HepG2 (cell line): ENCODE data around the gene PIP5K1C. TPM values are rescaled to one million over a fixed set of nuclear protein-coding genes. Genes with fewer than 3 reads are reported as not detected.

Source experiments
- ATAC-seq: fragments of 200-7000 bp; cut with Tn5 transposase; 3 replicates; pipeline ENCODE4 v1.9.1; 2020; ENCODE audit warnings: mild to moderate bottlenecking, moderate library complexity
- BruUV-seq: library from RNA; stranded (reverse); fragments of 400-500 nt; replicated peaks from 2 replicates; lab custom pipeline; 2021; lab: Mats Ljungman, UMichigan
- CTCF ChIA-PET: fragments of 300-600 bp; formaldehyde crosslinking; extraction: SDS; loops from one replicate; lab custom pipeline; 2021; ENCODE audit warnings: low total read pairs, inconsistent platforms, low intra/inter-chr PET ratio; lab: Yijun Ruan, JAX
- POLR2A ChIA-PET: fragments of 350-600 bp; sonication (Branson Sonifier 250); formaldehyde crosslinking; loops from one replicate; lab custom pipeline; 2020; ENCODE audit warnings: antibody characterized with exemption, inconsistent platforms; lab: Yijun Ruan, JAX
- DNase-seq: peaks from one replicate; pipeline ENCODE4 v3.0.0-alpha.2; 2015; ENCODE audit warnings: low spot score
- FAIRE-seq: peaks from 3 replicates; lab custom pipeline; 2011; peaks lifted over from hg19 to GRCh38; lab: Jason Lieb, UNC
- H2AFZ ChIP-seq: one replicate; pipeline ENCODE4 v1.6.1; 2011; ENCODE audit warnings: low read length, inconsistent platforms
- H3K27ac ChIP-seq: fragments of 300-600 bp; 3 replicates; pipeline ENCODE4 v1.8.0; 2011; ENCODE audit warnings: mixed run types, mild to moderate bottlenecking, mixed read lengths, low read length, inconsistent platforms; ENCODE audit not compliant: insufficient read depth; ENCODE audit errors: extremely low read length
- H3K27me3 ChIP-seq, 2 experiments: fragments of 200-600 bp in 1 of 2; 2 replicates in 1 of 2; 3 replicates in 1 of 2; pipeline versions ENCODE4 v1.6.0 to v1.8.0; 2011; ENCODE audit warnings: low read length in 2 of 2, mild to moderate bottlenecking in 2 of 2, moderate library complexity in 2 of 2, inconsistent platforms in 1 of 2; ENCODE audit not compliant: insufficient read depth in 2 of 2, control insufficient read depth in 1 of 2
- H3K36me3 ChIP-seq, 2 experiments: fragments of 200-600 bp in 1 of 2; replicated peaks in 1 of 2; 2 replicates in 1 of 2; 3 replicates in 1 of 2; pipeline versions ENCODE4 v1.5.1 to v1.8.0; 2011; ENCODE audit warnings: low read length in 2 of 2, inconsistent platforms in 1 of 2; ENCODE audit not compliant: insufficient read depth in 2 of 2, control insufficient read depth in 1 of 2
- H3K4me1 ChIP-seq: 2 replicates; pipeline ENCODE4 v1.5.1; 2012; ENCODE audit warnings: low read length, inconsistent platforms; ENCODE audit not compliant: insufficient read depth
- H3K4me2 ChIP-seq: 2 replicates; pipeline ENCODE4 v1.6.0; 2011; ENCODE audit warnings: low read depth, low read length, inconsistent platforms
- H3K4me3 ChIP-seq, 3 experiments: fragments of 200-600 bp in 1 of 3; sonication (generic), shearing (Covaris generic) in 1 of 3; replicated peaks in 1 of 3; 2 replicates each; pipeline ENCODE4 v1.5.1; 2011 to 2016; ENCODE audit warnings: low read length in 3 of 3, inconsistent platforms in 2 of 3, low read depth in 2 of 3, mild to moderate bottlenecking in 2 of 3, control low read depth in 1 of 3, mixed read lengths in 1 of 3; ENCODE audit not compliant: insufficient read depth in 1 of 3
- H3K79me2 ChIP-seq: one replicate; pipeline ENCODE4 v1.6.1; 2011; ENCODE audit warnings: low read length, inconsistent platforms; ENCODE audit not compliant: insufficient read depth
- H3K9ac ChIP-seq: 2 replicates; pipeline ENCODE4 v1.6.0; 2011; ENCODE audit warnings: mild to moderate bottlenecking, low read depth, low read length, inconsistent platforms; ENCODE audit not compliant: insufficient read depth
- H3K9me3 ChIP-seq: 2 replicates; pipeline ENCODE4 v1.5.1; 2012; ENCODE audit warnings: mild to moderate bottlenecking, low read length
- H4K20me1 ChIP-seq: 2 replicates; pipeline ENCODE4 v1.6.0; 2011; ENCODE audit warnings: inconsistent platforms, mild to moderate bottlenecking, low read length, moderate library complexity; ENCODE audit not compliant: insufficient read depth
- MAFG ChIP-seq: sonication (generic); formaldehyde crosslinking; IDR thresholded peaks from 2 replicates; pipeline ENCODE4 v1.5.1; 2020; ENCODE audit warnings: mild to moderate bottlenecking, missing genetic modification reagents
- PPARG ChIP-seq: conservative IDR thresholded peaks from 2 replicates; pipeline ENCODE4 v1.6.1; 2016; ENCODE audit warnings: missing biosample characterization, missing genetic modification reagents
- ZFP36 ChIP-seq: fragments of 150-350 bp; IDR thresholded peaks from 2 replicates; pipeline ENCODE4 v1.6.1; 2018; ENCODE audit warnings: borderline replicate concordance, low read length, low read depth; ENCODE audit not compliant: partially characterized antibody
- ZFP36L2 ChIP-seq: sonication (generic); formaldehyde crosslinking; IDR thresholded peaks from 2 replicates; pipeline ENCODE4 v1.4.0; 2020; ENCODE audit warnings: missing genetic modification reagents
- ZNF660 ChIP-seq: sonication (generic); formaldehyde crosslinking; IDR thresholded peaks from 2 replicates; pipeline ENCODE4 v1.5.1; 2020; ENCODE audit warnings: mild to moderate bottlenecking, low read depth, missing genetic modification reagents, borderline replicate concordance
- WGBS: methylation state at CpG from one replicate; pipeline ENCODE4 v1.1.6; 2017; ENCODE audit warnings: low lambda C conversion rate; 5-methylcytosine and 5-hydroxymethylcytosine counted together
- in situ Hi-C: cut with HindIII; loops from 2 replicates; pipeline ENCODE4 v1.10.0; 2017; ENCODE audit warnings: low pct_unique_long_range_greater_than_20kb; ENCODE audit not compliant: extremely low pct_ligation_motif_present
- intact Hi-C: fragments of 100-400 bp; cut with micrococcal nuclease; formaldehyde crosslinking; loops from one replicate; pipeline ENCODE4 v1.10.0; 2022; ENCODE audit not compliant: unreplicated experiment
- polyA plus RNA-seq, 8 experiments: library from polyadenylated mRNA; depleted of rRNA in 3 of 8; stranded (reverse) in 7 of 8; unstranded in 1 of 8; fragments of >200 nt; fragmentation: Illumina TruSeq in 4 of 8; extraction: Trizol in 4 of 8; gene quantifications; 2 replicates each; pipeline versions ENCODE4 v1.2.1 to v1.2.3, GENCODE V29; 2011 to 2016; ENCODE audit warnings: low read depth in 4 of 8, missing spikeins in 1 of 8, mixed read lengths in 1 of 8; ENCODE audit not compliant: insufficient read depth in 1 of 8
- total RNA-seq, 5 experiments: library from RNA; depleted of rRNA; stranded (reverse); fragments of >200 nt; fragmentation: Illumina TruSeq; extraction: Trizol; gene quantifications; 2 replicates each; pipeline ENCODE4 v1.2.3, GENCODE V29; 2016; ENCODE audit warnings: low read depth in 1 of 5
- TF ChIP-seq, protein P1 (sequence below): sonication (generic); formaldehyde crosslinking; IDR thresholded peaks from 2 replicates; pipeline ENCODE4 v1.4.0; 2020; ENCODE audit warnings: mild to moderate bottlenecking, missing genetic modification reagents

The PIP5K1C gene
- total and polyA plus RNA-seq, 2 of the 13 experiments (the other 11 are each of a cell fraction or from before 2014, with no cell fraction given) = 3.6 to 4.3 TPM

DNA sequence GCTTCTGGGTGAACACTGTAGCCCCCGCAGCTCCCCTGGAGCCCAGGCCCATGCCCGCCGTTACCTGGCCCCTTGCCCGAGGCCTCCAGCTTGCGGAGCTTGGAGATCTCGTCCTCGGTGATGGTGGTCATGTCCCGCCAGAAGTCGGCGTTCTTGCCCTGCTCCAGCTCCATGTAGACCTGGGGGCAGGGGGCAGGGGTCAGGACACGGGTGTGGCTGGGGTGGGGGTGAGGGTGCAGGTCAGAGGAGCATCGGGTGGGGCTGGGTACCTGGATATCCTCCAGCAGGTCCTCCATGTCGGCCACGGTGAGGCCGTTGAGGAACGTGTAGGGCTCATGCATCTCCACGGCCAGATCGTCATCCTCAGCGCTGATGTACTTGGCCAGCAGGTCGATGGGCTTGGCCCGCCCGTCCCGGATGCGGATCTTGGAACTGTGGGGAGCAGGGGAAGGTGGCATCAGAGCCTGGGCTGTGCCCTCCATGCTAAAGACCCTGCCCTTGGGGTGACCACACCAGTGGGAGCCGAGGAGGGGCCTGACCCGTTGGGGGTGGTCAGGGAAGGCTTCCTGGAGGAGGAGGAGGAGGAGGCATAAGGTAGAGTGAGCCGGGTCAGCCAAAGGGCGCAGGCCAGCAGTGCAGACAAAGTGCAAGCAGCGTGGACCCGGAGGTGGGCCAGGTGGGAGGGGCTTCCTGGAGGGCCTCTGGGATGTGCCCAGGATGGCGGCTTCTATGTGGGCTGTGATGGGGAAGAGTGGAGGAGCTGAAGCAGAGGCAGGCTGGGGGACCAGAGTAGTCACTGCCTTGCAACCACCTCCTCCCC lies 81.2 kb downstream of the PIP5K1C start:
- Histone ChIP-seq H4K20me1 (no peaks in the 10 kb centered on the region), H3K27ac (no peak overlapping the region), H2AFZ (no peak overlapping the region), H3K27me3 (no peaks in the 10 kb centered on the region), H3K79me2 (no peaks in the 10 kb centered on the region), H3K4me1 (no peaks in the 10 kb centered on the region), H3K4me2 (no peak overlapping the region), H3K36me3 (peaks cover 5 to 6% of the 10 kb centered on the region in 2 experiments; a peak in 2 of 5 replicates), H3K4me3 (no peak overlapping the region), H3K9ac (no peak overlapping the region), H3K9me3 (no peaks in the 10 kb centered on the region)
- BruUV-seq = no TSS peak
- DNase-seq (no peak), FAIRE-seq (no peak), ATAC-seq (no peak)
- in situ Hi-C loops = no loop called here
- no peak for TF ChIP-seq ZNF660 (CRISPR knock-in tag)
- no peak for TF ChIP-seq ZFP36L2 (CRISPR knock-in tag)
- TF ChIP-seq MAFG (CRISPR knock-in tag) = peak; percentile 1; the same call in 1 of the 2 replicates
- TF ChIP-seq ZFP36 = peak; percentile 40
- CTCF ChIA-PET = interaction anchor here (1.2 kb wide), 1 partner anchor 19 kb away, joined by 5 read pairs; no protein-coding TSS in a partner anchor
- POLR2A ChIA-PET = no interaction called here
- WGBS = 95% methylated on average over 11 of the region's 31 CpGs
- intact Hi-C loops = no loop called here

DNA sequence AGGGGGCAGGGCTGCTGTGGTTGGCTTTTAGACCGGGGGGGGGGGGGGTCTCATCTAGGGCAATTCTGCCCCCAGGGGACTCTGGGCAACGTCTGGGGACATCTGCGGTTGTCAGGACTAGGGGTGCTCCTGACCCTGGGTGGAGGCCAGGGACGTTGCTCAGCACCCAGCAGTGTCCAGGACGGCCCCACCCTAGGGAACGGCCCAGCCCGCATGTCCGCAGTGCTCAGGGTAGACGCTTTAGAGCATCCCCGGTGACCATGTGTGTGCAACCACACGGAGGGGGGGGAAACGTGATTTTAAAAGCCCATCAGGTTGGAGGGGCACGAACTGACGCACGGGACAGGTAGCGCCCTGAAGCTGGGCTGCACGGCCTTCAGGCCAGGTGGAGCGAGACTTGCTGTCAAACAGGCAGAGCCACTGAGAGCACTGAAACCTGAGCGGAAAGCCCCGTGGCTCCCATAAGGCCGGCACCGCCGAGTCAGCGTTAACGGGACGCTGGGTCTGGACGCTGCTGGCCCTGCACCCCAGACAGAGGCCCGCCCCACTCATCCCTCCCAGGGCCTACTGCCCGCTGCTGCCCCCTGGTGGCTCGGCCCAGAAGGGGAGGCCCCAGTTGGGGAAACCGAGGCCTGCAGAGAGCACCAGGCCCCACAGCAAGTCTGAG lies 82.0 kb downstream of the PIP5K1C start:
- H3K4me2 ChIP-seq = no peak overlapping the region
- H3K27me3 ChIP-seq = no peaks in the 10 kb centered on the region
- no peaks in the 10 kb centered on the region for H3K79me2 ChIP-seq
- DNase-seq (no peak), ATAC-seq (peak; percentile 16; the same call in 2 of the 3 replicates), FAIRE-seq (no peak)
- CTCF ChIA-PET = interaction anchor here (1.2 kb wide), 1 partner anchor 18 kb away, joined by 5 read pairs; no protein-coding TSS in a partner anchor
- H2AFZ ChIP-seq = no peak overlapping the region
- no peaks in the 10 kb centered on the region for H3K9me3 ChIP-seq
- no peaks in the 10 kb centered on the region for H3K4me1 ChIP-seq
- no peak overlapping the region for H3K27ac ChIP-seq
- in situ Hi-C loops (no loop called here), intact Hi-C loops (no loop called here)
- POLR2A ChIA-PET = no interaction called here
- WGBS = 92% methylated on average over 21 of the region's 31 CpGs
- no peak overlapping the region for H3K9ac ChIP-seq
- no TSS peak for BruUV-seq
- H3K4me3 ChIP-seq = no peak overlapping the region
- H3K36me3 ChIP-seq = peaks cover 5 to 6% of the 10 kb centered on the region in 2 experiments; a peak in 2 of 5 replicates
- no peaks in the 10 kb centered on the region for H4K20me1 ChIP-seq
- TF ChIP-seq, protein P1, sequence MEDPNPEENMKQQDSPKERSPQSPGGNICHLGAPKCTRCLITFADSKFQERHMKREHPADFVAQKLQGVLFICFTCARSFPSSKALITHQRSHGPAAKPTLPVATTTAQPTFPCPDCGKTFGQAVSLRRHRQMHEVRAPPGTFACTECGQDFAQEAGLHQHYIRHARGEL (CRISPR knock-in tag) = 0 out of 2 replicates have a peak, but pooled peaks have one; percentile 44
- TF ChIP-seq PPARG (no peak), MAFG (CRISPR knock-in tag) (peak; percentile 42; the same call in 1 of the 2 replicates)
